Panc1 (cell line): ENCODE data around the gene NPAS3. TPM values are rescaled to one million over a fixed set of nuclear protein-coding genes. Genes with fewer than 3 reads are reported as not detected.

ENCODE experiments used
- ATAC-seq: fragments of 200-7000 bp; cut with Tn5 transposase; 2 replicates; pipeline ENCODE4 v1.9.1; 2020; ENCODE audit warnings: mild to moderate bottlenecking, moderate library complexity
- BruUV-seq: library from RNA; stranded (reverse); fragments of 400-500 nt; replicated peaks from 2 replicates; lab custom pipeline; 2021; lab: Mats Ljungman, UMichigan
- CTCF ChIA-PET: fragments of 300-600 bp; sonication (Branson Sonifier 250); formaldehyde crosslinking; loops from one replicate; lab custom pipeline; 2022; ENCODE audit warnings: antibody characterized with exemption; lab: Charles Lee
- POLR2A ChIA-PET: fragments of 300-600 bp; sonication (Branson Sonifier 250); formaldehyde crosslinking; loops from one replicate; lab custom pipeline; 2022; ENCODE audit warnings: antibody characterized with exemption; lab: Charles Lee
- DNase-seq: peaks from one replicate; pipeline ENCODE4 v3.0.0-alpha.2; 2010; ENCODE audit warnings: low read depth, low spot score
- H3K27ac ChIP-seq: 2 replicates; pipeline ENCODE4 v1.5.1; 2011; ENCODE audit warnings: mild to moderate bottlenecking, low read length, inconsistent platforms
- H3K27me3 ChIP-seq: fragments of 200-500 bp; sonication (Bioruptor generic); 2 replicates; pipeline ENCODE4 v1.6.0; 2014; ENCODE audit warnings: low read length, inconsistent platforms; ENCODE audit not compliant: control insufficient read depth, insufficient read depth
- H3K36me3 ChIP-seq: fragments of 200-500 bp; sonication (Bioruptor generic); 2 replicates; pipeline ENCODE4 v1.5.1; 2014; ENCODE audit warnings: inconsistent platforms, mild to moderate bottlenecking, low read length, moderate library complexity; ENCODE audit not compliant: control insufficient read depth, insufficient read depth
- H3K4me1 ChIP-seq: 2 replicates; pipeline ENCODE4 v1.5.1; 2011; ENCODE audit warnings: inconsistent platforms, mild to moderate bottlenecking, low read length, moderate library complexity; ENCODE audit not compliant: control insufficient read depth, insufficient read depth
- H3K4me3 ChIP-seq, 2 experiments: 2 replicates each; pipeline ENCODE4 v1.5.1; 2011 to 2012; ENCODE audit warnings: low read depth in 2 of 2, low read length in 2 of 2, mild to moderate bottlenecking in 2 of 2, inconsistent platforms in 1 of 2, moderate library complexity in 1 of 2
- H3K9me3 ChIP-seq: fragments of 200-500 bp; sonication (Bioruptor generic); 2 replicates; pipeline ENCODE4 v1.5.1; 2014; ENCODE audit warnings: low read depth, mild to moderate bottlenecking, inconsistent platforms, low read length, moderate library complexity; ENCODE audit not compliant: control insufficient read depth, insufficient read depth
- CTCF ChIP-seq: fragments of 450-650 bp; IDR thresholded peaks from 2 replicates; pipeline ENCODE4 v1.5.1; 2017; ENCODE audit warnings: mild to moderate bottlenecking
- POLR2AphosphoS5 ChIP-seq: IDR thresholded peaks from 2 replicates; pipeline ENCODE4 v1.6.1; 2012; ENCODE audit warnings: mild to moderate bottlenecking, low read depth, low read length, moderate library complexity
- SIN3A ChIP-seq: IDR thresholded peaks from 2 replicates; pipeline ENCODE4 v1.6.1; 2012; ENCODE audit warnings: low read depth, mild to moderate bottlenecking, low read length, moderate library complexity, borderline replicate concordance; ENCODE audit not compliant: insufficient read depth
- TCF7L2 ChIP-seq: IDR thresholded peaks from 2 replicates; pipeline ENCODE4 v1.6.1; 2011; ENCODE audit warnings: mild to moderate bottlenecking, low read depth, low read length, inconsistent platforms
- in situ Hi-C: cut with HindIII; loops from 2 replicates; pipeline ENCODE4 v1.10.0; 2016; ENCODE audit warnings: low sequenced_read_pairs, low pct_unique_long_range_greater_than_20kb
- intact Hi-C: fragments of 100-400 bp; cut with micrococcal nuclease; formaldehyde crosslinking; loops from one replicate; pipeline ENCODE4 v1.10.0; 2022; ENCODE audit not compliant: unreplicated experiment
- total RNA-seq: library from RNA; stranded (reverse); gene quantifications from one replicate; pipeline ENCODE4 v1.2.1, GENCODE V29; 2021; ENCODE audit not compliant: unreplicated experiment
- TF ChIP-seq, protein P1 (sequence below), 2 experiments: IDR thresholded peaks; 2 replicates each; pipeline ENCODE4 v1.6.1; 2011 to 2012; ENCODE audit warnings: low read depth in 2 of 2, control low read depth in 1 of 2, low read length in 1 of 2, mild to moderate bottlenecking in 1 of 2, moderate library complexity in 1 of 2; ENCODE audit not compliant: insufficient read depth in 1 of 2

Gene NPAS3
- total RNA-seq, 1 experiment from 2014 or later, result 0.23 TPM

- Histone ChIP-seq H3K9me3 (no peaks in the 10 kb centered on the region), H3K27me3 (no peaks in the 10 kb centered on the region), H3K4me3 (no peak overlapping the region), H3K4me1 (no peaks in the 10 kb centered on the region), H3K27ac (no peak overlapping the region), H3K36me3 (no peaks in the 10 kb centered on the region)
- in situ Hi-C loops (no loop called here), intact Hi-C loops (no loop called here)
- no peak for DNase-seq
- CTCF ChIA-PET, result no interaction called here
- BruUV-seq, result no TSS peak
- ATAC-seq, result no peak
- POLR2A ChIA-PET, result no interaction called here
- TF ChIP-seq TCF7L2, result no peak
- TF ChIP-seq SIN3A, result no peak
- TF ChIP-seq, protein P1, sequence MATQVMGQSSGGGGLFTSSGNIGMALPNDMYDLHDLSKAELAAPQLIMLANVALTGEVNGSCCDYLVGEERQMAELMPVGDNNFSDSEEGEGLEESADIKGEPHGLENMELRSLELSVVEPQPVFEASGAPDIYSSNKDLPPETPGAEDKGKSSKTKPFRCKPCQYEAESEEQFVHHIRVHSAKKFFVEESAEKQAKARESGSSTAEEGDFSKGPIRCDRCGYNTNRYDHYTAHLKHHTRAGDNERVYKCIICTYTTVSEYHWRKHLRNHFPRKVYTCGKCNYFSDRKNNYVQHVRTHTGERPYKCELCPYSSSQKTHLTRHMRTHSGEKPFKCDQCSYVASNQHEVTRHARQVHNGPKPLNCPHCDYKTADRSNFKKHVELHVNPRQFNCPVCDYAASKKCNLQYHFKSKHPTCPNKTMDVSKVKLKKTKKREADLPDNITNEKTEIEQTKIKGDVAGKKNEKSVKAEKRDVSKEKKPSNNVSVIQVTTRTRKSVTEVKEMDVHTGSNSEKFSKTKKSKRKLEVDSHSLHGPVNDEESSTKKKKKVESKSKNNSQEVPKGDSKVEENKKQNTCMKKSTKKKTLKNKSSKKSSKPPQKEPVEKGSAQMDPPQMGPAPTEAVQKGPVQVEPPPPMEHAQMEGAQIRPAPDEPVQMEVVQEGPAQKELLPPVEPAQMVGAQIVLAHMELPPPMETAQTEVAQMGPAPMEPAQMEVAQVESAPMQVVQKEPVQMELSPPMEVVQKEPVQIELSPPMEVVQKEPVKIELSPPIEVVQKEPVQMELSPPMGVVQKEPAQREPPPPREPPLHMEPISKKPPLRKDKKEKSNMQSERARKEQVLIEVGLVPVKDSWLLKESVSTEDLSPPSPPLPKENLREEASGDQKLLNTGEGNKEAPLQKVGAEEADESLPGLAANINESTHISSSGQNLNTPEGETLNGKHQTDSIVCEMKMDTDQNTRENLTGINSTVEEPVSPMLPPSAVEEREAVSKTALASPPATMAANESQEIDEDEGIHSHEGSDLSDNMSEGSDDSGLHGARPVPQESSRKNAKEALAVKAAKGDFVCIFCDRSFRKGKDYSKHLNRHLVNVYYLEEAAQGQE (IDR thresholded peaks at IDR 0.05; ENCODE audit: insufficient read depth in 1 of 2, low read depth in 2 of 2, low read length in 1 of 2), result no peak
- no peak for TF ChIP-seq CTCF
- no peak for TF ChIP-seq POLR2AphosphoS5
Observed at GRCh38 chr14:33219957-33220356, 281.3 kb downstream of the NPAS3 start.

- DNase-seq (no peak), ATAC-seq (no peak)
- Histone ChIP-seq H3K4me1 (no peaks in the 10 kb centered on the region), H3K27ac (no peak overlapping the region), H3K36me3 (no peaks in the 10 kb centered on the region), H3K4me3 (no peak overlapping the region), H3K9me3 (no peaks in the 10 kb centered on the region), H3K27me3 (no peaks in the 10 kb centered on the region)
- no TSS peak for BruUV-seq
- intact Hi-C loops (no loop called here), in situ Hi-C loops (no loop called here)
- CTCF ChIA-PET, result no interaction called here
- POLR2A ChIA-PET, result no interaction called here
- TF ChIP-seq CTCF (no peak), TCF7L2 (no peak), SIN3A (no peak), POLR2AphosphoS5 (no peak)
- TF ChIP-seq, protein P1 (IDR thresholded peaks at IDR 0.05; ENCODE audit: insufficient read depth in 1 of 2, low read depth in 2 of 2, low read length in 1 of 2), result no peak
Observed at GRCh38 chr14:33229269-33229929, 290.7 kb downstream of the NPAS3 start.
